Activated naive CD4-positive, alpha-beta T cell treated with anti-CD3 and anti-CD28 coated beads, Interleukin-2, amount 50 U/mL, for 72 hours (primary cell): ENCODE measurements around the gene FGF5. TPM values are rescaled to one million over a fixed set of nuclear protein-coding genes. Genes with fewer than 3 reads are reported as not detected.
"Not testable (repeated sequence)": the region's sequence is repeated elsewhere in the genome, so short reads cannot be mapped to it uniquely, and the experiment has no call there.

Source experiments
- ATAC-seq, 2 donors: fragments of 150-1000 bp; cut with Tn5 transposase; 2 replicates each; pipeline ENCODE4 v1.10.0; 2021; ENCODE audit warnings: mild to moderate bottlenecking in 2 of 2, moderate library complexity in 2 of 2
- DNase-seq, 2 donors: peaks; one replicate each; pipeline ENCODE4 v3.0.0; 2021 to 2022; ENCODE audit warnings: low spot score in 2 of 2
- H3K27ac Mint-ChIP-seq, 2 donors: one replicate each; pipeline ENCODE4 v1.8.0; 2022; ENCODE audit warnings: mild to moderate bottlenecking in 2 of 2, mixed read lengths in 2 of 2
- H3K36me3 Mint-ChIP-seq, 2 donors: one replicate each; pipeline ENCODE4 v1.8.0; 2022; ENCODE audit warnings: mixed read lengths in 2 of 2
- H3K9me3 Mint-ChIP-seq, 2 donors: one replicate each; pipeline ENCODE4 v1.8.0; 2022; ENCODE audit warnings: mixed read lengths in 2 of 2
- total RNA-seq, 2 donors: library from RNA; stranded (reverse); gene quantifications; one replicate each; pipeline ENCODE4 v1.2.3, GENCODE V29; 2022

Gene FGF5
- total RNA-seq, 2 donors from 2014 or later: not detected

GRCh38 chr4:80307774-80308465, 41.5 kb downstream of the FGF5 start:
- H3K27ac Mint-ChIP-seq: no peak overlapping the region

GRCh38 chr4:80308466-80308822, 42.0 kb downstream of the FGF5 start:
- ATAC-seq: no peak

More at GRCh38 chr4:80307774-80308465, 41.5 kb downstream of the FGF5 start:
- ATAC-seq: no peak
- Mint-ChIP-seq H3K36me3 (no peaks in the 10 kb centered on the region), H3K9me3 (no peaks in the 10 kb centered on the region)
- no peak for DNase-seq

GRCh38 chr4:80309294-80310004, 43.0 kb downstream of the FGF5 start:
- Mint-ChIP-seq H3K27ac (no peak overlapping the region), H3K9me3 (no peaks in the 10 kb centered on the region), H3K36me3 (no peaks in the 10 kb centered on the region)
- ATAC-seq (no peak), DNase-seq (no peak)

More at GRCh38 chr4:80308466-80308822, 42.0 kb downstream of the FGF5 start:
- no peaks in the 10 kb centered on the region for H3K9me3 Mint-ChIP-seq
- no peak overlapping the region for H3K27ac Mint-ChIP-seq
- H3K36me3 Mint-ChIP-seq: no peaks in the 10 kb centered on the region
- DNase-seq: no peak

- no peaks in the 10 kb centered on the region for H3K36me3 Mint-ChIP-seq
These were observed 44.7 kb downstream of the FGF5 start for GRCh38 chr4:80311130-80311529.

GRCh38 chr4:80312124-80312523, 45.7 kb downstream of the FGF5 start:
- Mint-ChIP-seq H3K36me3 (no peaks in the 10 kb centered on the region), H3K9me3 (no peaks in the 10 kb centered on the region), H3K27ac (no peak overlapping the region)
- DNase-seq (no peak), ATAC-seq (no peak)

More at GRCh38 chr4:80311130-80311529, 44.7 kb downstream of the FGF5 start:
- DNase-seq (no peak), ATAC-seq (no peak)
- Mint-ChIP-seq H3K9me3 (no peaks in the 10 kb centered on the region), H3K27ac (no peak overlapping the region)

GRCh38 chr4:80313627-80314026, 47.2 kb downstream of the FGF5 start:
- ATAC-seq: no peak

GRCh38 chr4:80315848-80316247, 49.4 kb downstream of the FGF5 start:
- H3K9me3 Mint-ChIP-seq, H3K27ac Mint-ChIP-seq, DNase-seq, H3K36me3 Mint-ChIP-seq: not testable (repeated sequence)
- peak in 1 of 2 donors; percentile 30 for ATAC-seq

More at GRCh38 chr4:80313627-80314026, 47.2 kb downstream of the FGF5 start:
- no peak for DNase-seq
- Mint-ChIP-seq H3K27ac (no peak overlapping the region), H3K36me3 (no peaks in the 10 kb centered on the region), H3K9me3 (no peaks in the 10 kb centered on the region)

- ATAC-seq (no peak), DNase-seq (no peak)
- H3K27ac Mint-ChIP-seq: no peak overlapping the region
- no peaks in the 10 kb centered on the region for H3K36me3 Mint-ChIP-seq
- no peaks in the 10 kb centered on the region for H3K9me3 Mint-ChIP-seq
These were observed 54.9 kb downstream of the FGF5 start for GRCh38 chr4:80321341-80321740.

- Mint-ChIP-seq H3K36me3 (no peaks in the 10 kb centered on the region), H3K27ac (no peak overlapping the region), H3K9me3 (no peaks in the 10 kb centered on the region)
- DNase-seq (no peak), ATAC-seq (no peak)
These were observed 55.3 kb downstream of the FGF5 start for GRCh38 chr4:80321776-80322175.

GRCh38 chr4:80322716-80323115, 56.3 kb downstream of the FGF5 start:
- no peak overlapping the region for H3K27ac Mint-ChIP-seq
- H3K9me3 Mint-ChIP-seq: no peaks in the 10 kb centered on the region
- H3K36me3 Mint-ChIP-seq: no peaks in the 10 kb centered on the region
- no peak for DNase-seq
- ATAC-seq: no peak

- no peaks in the 10 kb centered on the region for H3K9me3 Mint-ChIP-seq
- ATAC-seq: no peak
- no peak for DNase-seq
- H3K36me3 Mint-ChIP-seq: no peaks in the 10 kb centered on the region
- H3K27ac Mint-ChIP-seq: no peak overlapping the region
These were observed 57.7 kb downstream of the FGF5 start for GRCh38 chr4:80324171-80324570.

GRCh38 chr4:80331693-80332092, 65.2 kb downstream of the FGF5 start:
- no peak for DNase-seq
- Mint-ChIP-seq H3K27ac (no peak overlapping the region), H3K36me3 (no peaks in the 10 kb centered on the region), H3K9me3 (no peaks in the 10 kb centered on the region)
- no peak for ATAC-seq

GRCh38 chr4:80333121-80333520, 66.7 kb downstream of the FGF5 start:
- H3K36me3 Mint-ChIP-seq: no peaks in the 10 kb centered on the region
- DNase-seq (no peak), ATAC-seq (no peak)
- H3K9me3 Mint-ChIP-seq: no peaks in the 10 kb centered on the region
- no peak overlapping the region for H3K27ac Mint-ChIP-seq

GRCh38 chr4:80334568-80334967, 68.1 kb downstream of the FGF5 start:
- DNase-seq (no peak), ATAC-seq (no peak)
- no peaks in the 10 kb centered on the region for H3K9me3 Mint-ChIP-seq

GRCh38 chr4:80335226-80335553, 68.7 kb downstream of the FGF5 start:
- no peaks in the 10 kb centered on the region for H3K36me3 Mint-ChIP-seq
- H3K27ac Mint-ChIP-seq: no peak overlapping the region
- H3K9me3 Mint-ChIP-seq: no peaks in the 10 kb centered on the region
- DNase-seq (no peak), ATAC-seq (no peak)

More at GRCh38 chr4:80334568-80334967, 68.1 kb downstream of the FGF5 start:
- H3K27ac Mint-ChIP-seq: no peak overlapping the region
- H3K36me3 Mint-ChIP-seq: no peaks in the 10 kb centered on the region

GRCh38 chr4:80335554-80336358, 69.3 kb downstream of the FGF5 start, which contains the start of gene CFAP299:
Gene CFAP299, plus strand, starts transcription at chr4:80335730.
- DNase-seq (peak; percentile 56 to 72), ATAC-seq (peak; percentile 88 to 94)
- Mint-ChIP-seq H3K36me3 (no peaks in the 10 kb centered on the region), H3K27ac (no peak within 1 kb of the TSS), H3K9me3 (no peaks in the 10 kb centered on the region)

GRCh38 chr4:80336582-80336981, 70.1 kb downstream of the FGF5 start:
- no peak for DNase-seq
- peaks cover under 1% of the 10 kb centered on the region in 2 donors for H3K9me3 Mint-ChIP-seq
- no peak for ATAC-seq
- no peak overlapping the region for H3K27ac Mint-ChIP-seq
- H3K36me3 Mint-ChIP-seq: peaks cover 0 to 6% of the 10 kb centered on the region in 2 donors
